ENCODE measurements around the gene SP1.
A peak's percentile ranks its signal among the peaks of the same experiment; 100 is the strongest.
"Not testable (repeated sequence)": the region's sequence is repeated elsewhere in the genome, so short reads cannot be mapped to it uniquely, and the experiment has no call there.

The SP1 gene

GRCh38 chr12:53413485-53414204, 33.7 kb downstream of the SP1 start:
- DNase-seq (ENCODE audit: low spot score), result no peak

- no peak for DNase-seq (ENCODE audit: low spot score)
These were observed 34.9 kb downstream of the SP1 start for GRCh38 chr12:53414756-53415417.

DNA sequence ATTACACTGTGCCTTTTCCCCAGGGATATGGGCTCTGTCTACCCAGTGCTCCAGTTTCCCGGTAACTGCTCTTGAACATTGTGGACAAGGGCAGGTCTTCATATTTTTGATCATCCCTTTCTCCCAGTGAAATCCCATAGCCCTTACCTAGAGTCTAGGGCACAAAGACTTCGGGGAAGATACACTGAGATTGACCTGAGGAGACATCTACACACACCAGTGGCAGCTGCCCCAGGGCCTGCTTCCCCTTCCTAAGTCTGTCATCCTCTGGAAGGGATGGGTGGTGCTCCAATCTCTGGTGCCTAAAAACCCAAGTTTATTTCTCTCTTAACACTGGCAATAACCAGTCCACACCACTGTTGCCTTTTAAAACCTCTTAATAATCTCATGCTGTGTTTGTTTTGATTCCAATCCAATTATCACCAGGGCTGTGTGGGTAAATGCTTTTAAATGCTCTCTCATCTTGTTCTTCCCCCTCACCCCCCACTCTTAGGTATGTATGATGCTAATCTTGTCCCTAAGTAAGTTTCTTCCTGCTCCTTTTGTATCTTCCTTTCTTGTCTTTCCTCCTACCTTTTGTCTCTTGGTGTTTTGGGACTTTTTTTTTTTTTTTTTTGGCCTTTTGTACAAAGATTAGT, 35.9 kb downstream of the SP1 start:
- DNase-seq (ENCODE audit: low spot score), result not testable (repeated sequence)

GRCh38 chr12:53417291-53417816, 37.4 kb downstream of the SP1 start:
- DNase-seq (ENCODE audit: low spot score), result not testable (repeated sequence)

DNA sequence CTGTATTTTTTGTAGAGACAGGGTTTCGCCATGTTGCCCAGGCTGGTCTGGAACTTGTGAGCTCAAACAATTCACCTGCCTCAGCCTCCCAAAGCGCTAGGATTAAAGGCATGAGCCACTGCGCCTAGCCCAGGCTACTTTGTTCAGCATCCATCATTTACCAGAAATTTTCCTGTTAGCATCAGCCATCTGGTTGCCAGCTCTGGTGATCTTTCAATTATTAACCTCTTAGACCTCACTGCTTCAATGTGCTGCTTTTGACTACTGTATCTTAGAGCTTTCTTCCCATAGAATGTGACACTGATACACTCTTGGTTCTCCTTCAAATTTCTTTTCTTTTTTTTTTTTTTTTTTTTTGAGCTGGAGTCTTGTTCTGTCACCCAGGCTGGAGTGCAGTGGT, 38.2 kb downstream of the SP1 start:
- DNase-seq (ENCODE audit: low spot score), result no peak

GRCh38 chr12:53419756-53420155, 39.8 kb downstream of the SP1 start:
- no peak for DNase-seq (ENCODE audit: low spot score)

GRCh38 chr12:53422247-53422646, 42.3 kb downstream of the SP1 start:
- DNase-seq (ENCODE audit: low spot score), result not testable (repeated sequence)

- no peak for DNase-seq (ENCODE audit: low spot score)
These were observed 43.6 kb downstream of the SP1 start, which contains the start of gene AMHR2 for GRCh38 chr12:53423597-53423996. Gene AMHR2 (plus strand): TSS chr12:53423855. CDS start chr12:53423935, 80 bp downstream.

DNA sequence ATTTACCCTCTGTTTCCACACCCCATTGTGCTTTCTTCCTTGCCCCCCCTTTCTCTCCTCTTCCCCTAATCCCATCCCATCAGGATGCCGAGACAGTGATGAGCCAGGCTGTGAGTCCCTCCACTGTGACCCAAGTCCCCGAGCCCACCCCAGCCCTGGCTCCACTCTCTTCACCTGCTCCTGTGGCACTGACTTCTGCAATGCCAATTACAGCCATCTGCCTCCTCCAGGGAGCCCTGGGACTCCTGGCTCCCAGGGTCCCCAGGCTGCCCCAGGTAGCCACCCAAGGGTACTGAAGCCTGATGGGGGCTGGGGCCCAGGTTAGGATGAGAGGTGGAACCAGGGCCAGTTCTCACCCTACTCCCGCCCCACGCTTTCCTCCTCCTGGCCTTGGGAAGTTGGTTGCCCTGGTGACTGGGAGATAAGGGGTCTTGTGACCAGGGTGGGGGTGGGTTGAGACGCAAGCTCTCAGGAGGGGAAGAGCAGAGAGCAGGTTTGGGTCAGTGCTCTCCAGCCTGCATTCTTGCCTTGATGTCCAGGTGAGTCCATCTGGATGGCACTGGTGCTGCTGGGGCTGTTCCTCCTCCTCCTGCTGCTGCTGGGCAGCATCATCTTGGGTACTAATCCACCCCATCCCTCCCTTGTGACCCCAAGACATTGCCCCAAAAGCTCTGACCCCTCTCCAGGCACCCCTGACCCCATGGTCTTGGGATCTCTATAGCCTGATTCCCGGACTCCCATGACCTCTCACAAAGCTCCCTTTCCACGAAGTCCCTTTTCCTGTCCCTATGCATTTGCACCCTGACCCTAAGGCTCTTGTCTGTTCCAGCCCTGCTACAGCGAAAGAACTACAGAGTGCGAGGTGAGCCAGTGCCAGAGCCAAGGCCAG, 44.9 kb downstream of the SP1 start:
- DNase-seq (ENCODE audit: low spot score), result no peak

GRCh38 chr12:53425515-53426150, 45.7 kb downstream of the SP1 start:
- DNase-seq (ENCODE audit: low spot score), result no peak

- no peak for DNase-seq (ENCODE audit: low spot score)
These were observed 48.1 kb downstream of the SP1 start for GRCh38 chr12:53427905-53428594.

DNA sequence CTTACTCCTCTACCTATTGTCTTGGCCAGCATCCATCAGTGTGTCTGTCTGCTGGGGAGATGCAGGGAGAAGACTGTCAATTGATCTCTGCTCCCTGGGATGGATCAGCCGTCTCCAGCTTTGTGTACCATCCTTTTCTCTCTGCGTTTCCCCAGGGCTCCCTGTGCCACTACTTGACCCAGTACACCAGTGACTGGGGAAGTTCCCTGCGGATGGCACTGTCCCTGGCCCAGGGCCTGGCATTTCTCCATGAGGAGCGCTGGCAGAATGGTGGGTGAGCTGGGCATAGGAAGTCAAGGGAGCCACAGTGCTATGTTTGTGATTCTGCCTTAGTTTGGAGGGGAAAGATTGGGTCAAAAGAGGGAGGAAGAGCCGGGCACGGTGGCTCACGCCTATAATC, 48.8 kb downstream of the SP1 start:
- DNase-seq (ENCODE audit: low spot score), result no peak

DNA sequence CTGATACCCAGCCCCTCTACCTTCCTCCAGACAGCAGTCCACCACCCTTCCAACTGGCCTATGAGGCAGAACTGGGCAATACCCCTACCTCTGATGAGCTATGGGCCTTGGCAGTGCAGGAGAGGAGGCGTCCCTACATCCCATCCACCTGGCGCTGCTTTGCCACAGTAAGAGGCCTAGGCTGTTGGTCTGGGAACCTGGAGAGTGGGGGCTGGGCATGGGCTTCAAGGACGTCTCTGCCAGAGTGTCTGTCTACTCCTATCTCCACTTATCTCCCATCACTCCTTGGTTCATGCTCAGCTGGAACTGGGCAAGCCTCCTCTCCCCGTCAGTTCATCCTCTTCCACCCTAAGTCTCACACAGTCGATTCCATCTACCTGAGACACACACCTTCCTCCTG, 50.1 kb downstream of the SP1 start:
- DNase-seq (ENCODE audit: low spot score), result no peak

DNA sequence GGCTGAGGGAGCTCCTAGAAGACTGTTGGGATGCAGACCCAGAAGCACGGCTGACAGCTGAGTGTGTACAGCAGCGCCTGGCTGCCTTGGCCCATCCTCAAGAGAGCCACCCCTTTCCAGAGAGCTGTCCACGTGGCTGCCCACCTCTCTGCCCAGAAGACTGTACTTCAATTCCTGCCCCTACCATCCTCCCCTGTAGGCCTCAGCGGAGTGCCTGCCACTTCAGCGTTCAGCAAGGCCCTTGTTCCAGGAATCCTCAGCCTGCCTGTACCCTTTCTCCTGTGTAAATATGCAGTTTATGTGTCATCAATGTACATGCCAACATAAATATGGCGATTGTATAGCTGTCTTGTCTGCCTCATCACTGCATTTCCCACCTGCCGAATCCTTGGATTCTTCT, 51.2 kb downstream of the SP1 start:
- DNase-seq (ENCODE audit: low spot score), result no peak

- not testable (repeated sequence) for DNase-seq (ENCODE audit: low spot score)
These were observed 55.4 kb downstream of the SP1 start for GRCh38 chr12:53435326-53435725.

DNA sequence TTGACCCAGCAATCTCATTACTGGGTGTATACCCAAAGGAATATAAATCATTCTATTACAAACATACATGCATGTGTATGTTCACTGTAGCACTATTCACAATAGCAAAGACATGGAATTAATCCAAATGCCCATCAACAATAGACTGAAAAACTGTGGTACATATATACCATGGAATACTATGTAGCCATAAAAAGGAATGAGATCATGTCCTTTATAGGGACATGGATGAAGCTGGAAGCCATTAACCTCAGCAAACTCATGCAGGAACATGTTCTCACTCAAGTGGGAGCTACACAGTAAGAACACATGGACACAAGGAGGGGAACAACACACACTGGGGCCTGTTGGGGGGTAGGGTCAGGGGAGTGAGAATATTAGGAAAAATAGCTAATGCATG, 59.6 kb downstream of the SP1 start:
- not testable (repeated sequence) for DNase-seq (ENCODE audit: low spot score)

DNA sequence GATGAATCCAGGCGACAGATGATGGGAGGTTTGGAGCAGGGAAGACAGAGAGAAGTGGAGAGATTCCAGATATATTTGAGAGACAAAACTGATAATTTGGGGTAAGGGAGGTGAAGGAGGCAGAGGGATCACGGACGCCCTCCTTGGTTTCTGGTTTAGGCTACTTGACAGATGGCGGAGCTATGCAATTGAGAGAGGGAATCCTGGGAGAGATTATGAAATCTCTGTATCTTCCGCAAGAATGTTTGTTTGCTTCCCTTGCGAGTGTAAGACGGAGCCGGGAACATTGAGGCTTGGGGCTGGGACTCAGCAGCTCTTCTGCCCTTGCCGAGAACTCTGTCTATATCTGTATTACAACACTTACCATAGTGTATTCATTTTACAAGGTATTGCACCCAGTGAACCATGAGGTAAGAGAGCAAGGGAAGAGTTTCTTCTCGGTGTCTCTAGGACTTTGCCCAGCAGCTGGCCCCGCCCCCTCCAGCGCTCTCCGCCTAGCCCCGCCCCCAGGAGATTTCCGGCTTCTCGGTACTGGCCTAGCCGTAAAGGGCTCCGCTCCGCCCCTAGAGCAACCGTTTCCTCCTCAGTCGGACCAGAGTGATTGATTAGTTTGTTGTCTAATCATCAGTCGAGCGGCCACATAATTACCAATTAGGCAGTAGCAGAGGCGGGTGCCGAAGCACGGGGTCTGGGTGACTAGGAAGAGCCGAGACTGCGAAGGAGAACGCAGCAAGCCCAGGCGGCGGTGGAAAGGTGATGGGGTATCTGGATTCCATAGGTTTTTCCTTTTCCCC, 61.3 kb downstream of the SP1 start, which contains the start of gene PRR13:
TSS of gene PRR13 (plus strand) at position 695 of the 794 bp plus-strand sequence. CDS start 981 bp downstream, outside the sequence.
- peak; percentile 98 for DNase-seq (ENCODE audit: low spot score)

DNA sequence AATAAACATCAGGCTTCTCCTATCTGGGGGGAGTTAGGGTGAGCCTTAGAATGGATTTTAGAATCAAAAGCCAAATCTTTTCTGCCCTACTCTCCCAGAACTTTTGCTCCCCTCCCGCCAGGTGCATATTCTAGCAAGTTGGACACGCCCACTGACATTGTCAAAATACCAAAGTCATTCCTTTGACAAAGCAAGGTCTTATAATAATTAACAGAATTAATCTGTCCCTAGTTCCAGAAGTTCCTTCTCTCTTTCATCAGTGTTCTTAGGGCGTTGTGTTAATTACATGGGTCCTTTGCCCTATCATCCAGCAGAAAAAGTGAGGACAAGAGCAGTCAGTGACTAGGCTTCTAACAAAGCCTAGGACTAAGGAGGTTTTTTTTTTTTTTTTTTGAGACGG, 64.0 kb downstream of the SP1 start:
- no peak for DNase-seq (ENCODE audit: low spot score)

DNA sequence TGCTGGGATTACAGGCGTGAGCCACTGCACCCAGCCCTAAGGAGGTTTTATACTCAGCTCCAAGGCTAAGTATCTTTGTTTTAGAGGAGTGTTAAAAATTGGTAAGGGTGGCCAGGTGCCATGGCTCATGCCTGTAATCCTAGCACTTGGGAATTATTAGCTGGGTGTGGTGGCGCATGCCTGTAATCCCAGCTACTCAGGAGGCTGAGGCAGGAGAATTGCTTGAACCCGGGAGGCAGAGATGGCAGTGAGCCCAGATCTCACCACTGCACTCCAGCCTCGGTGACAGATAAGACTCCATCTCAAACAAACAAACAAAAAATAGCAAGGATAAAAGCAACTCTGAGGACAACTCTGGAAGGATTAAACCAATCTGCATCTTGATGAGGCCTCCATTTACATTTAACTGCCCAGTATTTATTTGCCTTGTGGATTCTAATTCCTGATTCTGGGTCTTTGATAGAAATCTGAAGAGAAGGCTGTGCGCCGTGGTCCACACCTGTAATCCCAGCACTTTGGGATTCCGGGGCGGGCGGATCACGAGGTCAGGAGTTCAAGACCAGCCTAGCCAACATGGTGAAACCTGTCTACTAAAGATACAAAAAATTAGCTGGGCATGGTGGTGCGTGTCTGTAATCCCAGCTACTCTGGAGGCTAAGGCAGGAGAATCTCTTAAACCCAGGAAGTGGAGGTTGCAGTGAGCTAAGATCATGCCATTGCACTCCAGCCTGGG, 64.8 kb downstream of the SP1 start:
- not testable (repeated sequence) for DNase-seq (ENCODE audit: low spot score)
